PFSK-1 (cell line): Measurements from ENCODE around the gene AP3B1.

Source experiments
- FOXP2 ChIP-seq: optimal IDR thresholded peaks from 2 replicates; pipeline ENCODE3; 2011; ENCODE audit warnings: borderline replicate concordance, control low read depth, inconsistent platforms; ENCODE audit not compliant: insufficient read depth; ENCODE audit errors: extremely low read length, extremely low read depth
- POLR2AphosphoS5 ChIP-seq: IDR thresholded peaks from 2 replicates; pipeline ENCODE4 v1.6.1; 2012; ENCODE audit warnings: low read depth, mild to moderate bottlenecking, control low read depth, low read length, moderate library complexity
- SIN3A ChIP-seq: IDR thresholded peaks from 2 replicates; pipeline ENCODE4 v1.6.1; 2012; ENCODE audit warnings: mild to moderate bottlenecking, low read length, moderate library complexity, borderline replicate concordance; ENCODE audit not compliant: insufficient read depth
- TAF1 ChIP-seq: IDR thresholded peaks from 2 replicates; pipeline ENCODE4 v1.6.1; 2012; ENCODE audit warnings: low read length, control low read depth, borderline replicate concordance; ENCODE audit not compliant: insufficient read depth
- TF ChIP-seq, protein P1 (sequence below), 2 experiments: IDR thresholded peaks; 2 replicates each; pipeline versions ENCODE4 v1.6.1 to v1.8.0; 2011 to 2012; ENCODE audit warnings: low read depth in 2 of 2, low read length in 2 of 2, control low read depth in 1 of 2, inconsistent platforms in 1 of 2, mild to moderate bottlenecking in 1 of 2, moderate library complexity in 1 of 2; ENCODE audit not compliant: insufficient read depth in 1 of 2

AP3B1 gene

GRCh38 chr5:78334811-78335210 is 40.3 kb upstream of the AP3B1 start:
- TF ChIP-seq SIN3A = no peak
- TF ChIP-seq, protein P1, sequence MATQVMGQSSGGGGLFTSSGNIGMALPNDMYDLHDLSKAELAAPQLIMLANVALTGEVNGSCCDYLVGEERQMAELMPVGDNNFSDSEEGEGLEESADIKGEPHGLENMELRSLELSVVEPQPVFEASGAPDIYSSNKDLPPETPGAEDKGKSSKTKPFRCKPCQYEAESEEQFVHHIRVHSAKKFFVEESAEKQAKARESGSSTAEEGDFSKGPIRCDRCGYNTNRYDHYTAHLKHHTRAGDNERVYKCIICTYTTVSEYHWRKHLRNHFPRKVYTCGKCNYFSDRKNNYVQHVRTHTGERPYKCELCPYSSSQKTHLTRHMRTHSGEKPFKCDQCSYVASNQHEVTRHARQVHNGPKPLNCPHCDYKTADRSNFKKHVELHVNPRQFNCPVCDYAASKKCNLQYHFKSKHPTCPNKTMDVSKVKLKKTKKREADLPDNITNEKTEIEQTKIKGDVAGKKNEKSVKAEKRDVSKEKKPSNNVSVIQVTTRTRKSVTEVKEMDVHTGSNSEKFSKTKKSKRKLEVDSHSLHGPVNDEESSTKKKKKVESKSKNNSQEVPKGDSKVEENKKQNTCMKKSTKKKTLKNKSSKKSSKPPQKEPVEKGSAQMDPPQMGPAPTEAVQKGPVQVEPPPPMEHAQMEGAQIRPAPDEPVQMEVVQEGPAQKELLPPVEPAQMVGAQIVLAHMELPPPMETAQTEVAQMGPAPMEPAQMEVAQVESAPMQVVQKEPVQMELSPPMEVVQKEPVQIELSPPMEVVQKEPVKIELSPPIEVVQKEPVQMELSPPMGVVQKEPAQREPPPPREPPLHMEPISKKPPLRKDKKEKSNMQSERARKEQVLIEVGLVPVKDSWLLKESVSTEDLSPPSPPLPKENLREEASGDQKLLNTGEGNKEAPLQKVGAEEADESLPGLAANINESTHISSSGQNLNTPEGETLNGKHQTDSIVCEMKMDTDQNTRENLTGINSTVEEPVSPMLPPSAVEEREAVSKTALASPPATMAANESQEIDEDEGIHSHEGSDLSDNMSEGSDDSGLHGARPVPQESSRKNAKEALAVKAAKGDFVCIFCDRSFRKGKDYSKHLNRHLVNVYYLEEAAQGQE (IDR thresholded peaks at IDR 0.05; ENCODE audit: insufficient read depth in 1 of 2, low read depth in 2 of 2, low read length in 2 of 2) = no peak
- no peak for TF ChIP-seq POLR2AphosphoS5
- no peak for TF ChIP-seq TAF1
- no peak for TF ChIP-seq FOXP2

- TF ChIP-seq, protein P1 (IDR thresholded peaks at IDR 0.05; ENCODE audit: insufficient read depth in 1 of 2, low read depth in 2 of 2, low read length in 2 of 2) = no peak
- TF ChIP-seq POLR2AphosphoS5 = no peak
- no peak for TF ChIP-seq FOXP2
- no peak for TF ChIP-seq TAF1
These were observed 37.1 kb upstream of the AP3B1 start for GRCh38 chr5:78331523-78332080.

- TF ChIP-seq SIN3A (no peak), TAF1 (no peak), POLR2AphosphoS5 (no peak), FOXP2 (no peak)
- TF ChIP-seq, protein P1 (IDR thresholded peaks at IDR 0.05; ENCODE audit: insufficient read depth in 1 of 2, low read depth in 2 of 2, low read length in 2 of 2) = no peak
These were observed 34.2 kb upstream of the AP3B1 start for GRCh38 chr5:78328585-78329173.

DNA sequence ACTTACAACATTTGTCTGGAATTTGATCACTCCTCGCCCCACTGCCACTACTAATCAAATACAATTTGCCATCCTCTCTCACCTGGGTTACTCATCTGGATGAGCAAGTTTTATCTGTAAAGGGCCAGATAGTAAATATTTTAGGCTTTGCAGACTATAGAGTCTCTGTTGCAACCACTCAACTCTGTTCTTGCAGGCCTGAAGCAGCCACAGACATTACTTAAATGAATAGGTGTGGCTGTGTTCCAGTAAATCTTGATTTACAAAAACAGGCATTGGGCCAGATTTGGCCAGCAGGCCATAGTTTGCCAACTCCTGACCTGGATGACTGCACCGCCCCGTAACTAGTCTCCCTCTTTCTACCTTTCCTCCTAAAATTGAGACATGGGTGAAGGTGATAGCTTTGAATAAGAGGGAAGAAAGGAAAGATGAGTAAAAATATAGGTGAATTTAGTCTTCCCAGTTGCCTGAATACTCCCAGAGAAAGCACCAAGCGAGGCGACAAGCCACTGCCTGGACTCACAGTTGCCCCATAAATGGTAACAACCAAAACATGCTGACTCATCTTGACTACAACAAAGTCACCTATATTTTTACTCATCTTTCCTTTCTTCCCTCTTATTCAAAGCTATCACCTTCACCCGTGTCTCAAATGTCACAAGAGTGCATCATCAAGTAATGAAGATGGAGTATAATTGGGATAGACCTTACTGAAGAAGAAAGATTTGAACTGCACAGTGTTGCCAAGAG is 33.4 kb upstream of the AP3B1 start:
- TF ChIP-seq TAF1 = no peak
- no peak for TF ChIP-seq FOXP2
- TF ChIP-seq POLR2AphosphoS5 = no peak
- TF ChIP-seq, protein P1 (IDR thresholded peaks at IDR 0.05; ENCODE audit: insufficient read depth in 1 of 2, low read depth in 2 of 2, low read length in 2 of 2) = no peak
- TF ChIP-seq SIN3A = no peak
